ENCODE measurements around the gene NT5C3A. TPM values are rescaled to one million over a fixed set of nuclear protein-coding genes. Genes with fewer than 3 reads are reported as not detected.

Gene NT5C3A
- total and polyA plus RNA-seq, 4 donors = 19.0 to 48.1 (median 23.7) TPM

GRCh38 chr7:33089142-33089541 lies 26.6 kb upstream of the NT5C3A start:
- no peak for ATAC-seq (ENCODE audit: insufficient read depth, low FRiP score)
- 92 to 97% methylated on average over 7 of the region's 7 CpGs for WGBS, 2 donors

DNA sequence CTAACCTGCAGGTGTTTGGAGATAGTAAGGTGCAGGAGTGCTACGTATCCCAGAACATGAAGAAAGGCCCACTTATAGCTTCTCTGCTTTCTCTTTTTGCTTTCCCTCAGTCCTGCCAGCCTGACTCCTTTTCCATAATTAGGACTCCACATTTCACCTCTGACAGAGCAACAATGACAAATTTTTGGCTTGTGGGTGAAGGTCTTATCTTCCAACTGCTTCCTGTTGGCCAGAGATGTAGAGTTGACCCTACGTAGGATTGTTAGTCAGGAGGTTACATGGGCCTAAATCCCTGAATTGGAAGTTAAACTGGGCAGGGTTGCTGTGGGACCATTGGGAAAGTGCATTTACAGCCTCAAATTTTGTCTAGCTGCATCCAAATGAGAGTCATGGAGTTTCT lies 25.3 kb upstream of the NT5C3A start:
- TF ChIP-seq, protein P1, sequence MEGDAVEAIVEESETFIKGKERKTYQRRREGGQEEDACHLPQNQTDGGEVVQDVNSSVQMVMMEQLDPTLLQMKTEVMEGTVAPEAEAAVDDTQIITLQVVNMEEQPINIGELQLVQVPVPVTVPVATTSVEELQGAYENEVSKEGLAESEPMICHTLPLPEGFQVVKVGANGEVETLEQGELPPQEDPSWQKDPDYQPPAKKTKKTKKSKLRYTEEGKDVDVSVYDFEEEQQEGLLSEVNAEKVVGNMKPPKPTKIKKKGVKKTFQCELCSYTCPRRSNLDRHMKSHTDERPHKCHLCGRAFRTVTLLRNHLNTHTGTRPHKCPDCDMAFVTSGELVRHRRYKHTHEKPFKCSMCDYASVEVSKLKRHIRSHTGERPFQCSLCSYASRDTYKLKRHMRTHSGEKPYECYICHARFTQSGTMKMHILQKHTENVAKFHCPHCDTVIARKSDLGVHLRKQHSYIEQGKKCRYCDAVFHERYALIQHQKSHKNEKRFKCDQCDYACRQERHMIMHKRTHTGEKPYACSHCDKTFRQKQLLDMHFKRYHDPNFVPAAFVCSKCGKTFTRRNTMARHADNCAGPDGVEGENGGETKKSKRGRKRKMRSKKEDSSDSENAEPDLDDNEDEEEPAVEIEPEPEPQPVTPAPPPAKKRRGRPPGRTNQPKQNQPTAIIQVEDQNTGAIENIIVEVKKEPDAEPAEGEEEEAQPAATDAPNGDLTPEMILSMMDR (IDR thresholded peaks at IDR 0.05; ENCODE audit: control extremely low read depth, extremely low read depth) = no peak
- H3K4me3 ChIP-seq = no peak overlapping the region
- no peaks in the 10 kb centered on the region for H3K36me3 ChIP-seq (ENCODE audit: control insufficient read depth in 4 of 4, insufficient read depth in 4 of 4, low read length in 4 of 4)
- peaks cover 0 to 2% (median 0%) of the 10 kb centered on the region in 4 donors for H3K9me3 ChIP-seq (ENCODE audit: control insufficient read depth in 4 of 4, insufficient read depth in 3 of 4, low read length in 3 of 4)
- H3K27ac ChIP-seq (ENCODE audit: low read depth in 1 of 2, low read length in 1 of 2) = no peak overlapping the region
- DNase-seq (no peak), ATAC-seq (ENCODE audit: insufficient read depth, low FRiP score) (no peak)
- H3K27me3 ChIP-seq (ENCODE audit: control insufficient read depth in 3 of 3, insufficient read depth in 3 of 3, low read length in 2 of 3) = no peaks in the 10 kb centered on the region
- H3K4me1 ChIP-seq (ENCODE audit: control insufficient read depth in 5 of 5, insufficient read depth in 5 of 5, low read length in 5 of 5) = peaks cover 0 to 3% (median 0%) of the 10 kb centered on the region in 5 donors
- no peak overlapping the region for H3K9ac ChIP-seq (ENCODE audit: insufficient read depth in 1 of 2, low read length in 2 of 2)
- WGBS, 2 donors = 71 to 91% methylated on average over 2 of the region's 2 CpGs

More at GRCh38 chr7:33089142-33089541, 26.6 kb upstream of the NT5C3A start:
- H3K27ac ChIP-seq (ENCODE audit: low read depth in 1 of 2, low read length in 1 of 2) = no peak overlapping the region
- no peaks in the 10 kb centered on the region for H3K27me3 ChIP-seq (ENCODE audit: control insufficient read depth in 3 of 3, insufficient read depth in 3 of 3, low read length in 2 of 3)
- H3K9me3 ChIP-seq (ENCODE audit: control insufficient read depth in 4 of 4, insufficient read depth in 3 of 4, low read length in 3 of 4) = peaks cover 0 to 2% (median 0%) of the 10 kb centered on the region in 4 donors
- no peak for DNase-seq
- H3K4me1 ChIP-seq (ENCODE audit: control insufficient read depth in 5 of 5, insufficient read depth in 5 of 5, low read length in 5 of 5) = peaks cover 0 to 3% (median 0%) of the 10 kb centered on the region in 5 donors
- H3K9ac ChIP-seq (ENCODE audit: insufficient read depth in 1 of 2, low read length in 2 of 2) = no peak overlapping the region
- TF ChIP-seq, protein P1 (IDR thresholded peaks at IDR 0.05; ENCODE audit: control extremely low read depth, extremely low read depth) = no peak
- H3K36me3 ChIP-seq (ENCODE audit: control insufficient read depth in 4 of 4, insufficient read depth in 4 of 4, low read length in 4 of 4) = peaks cover 0 to 7% (median 3%) of the 10 kb centered on the region in 4 donors
- H3K4me3 ChIP-seq = no peak overlapping the region

- ATAC-seq (ENCODE audit: insufficient read depth, low FRiP score) = no peak
Measured at GRCh38 chr7:33087356-33087755, 24.8 kb upstream of the NT5C3A start.

More at GRCh38 chr7:33087356-33087755, 24.8 kb upstream of the NT5C3A start:
- 28 to 38% methylated on average over 2 of the region's 2 CpGs for WGBS, 2 donors
- TF ChIP-seq, protein P1 (IDR thresholded peaks at IDR 0.05; ENCODE audit: control extremely low read depth, extremely low read depth) = no peak
- Histone ChIP-seq H3K36me3 (ENCODE audit: control insufficient read depth in 4 of 4, insufficient read depth in 4 of 4, low read length in 4 of 4) (no peaks in the 10 kb centered on the region), H3K27me3 (ENCODE audit: control insufficient read depth in 3 of 3, insufficient read depth in 3 of 3, low read length in 2 of 3) (no peaks in the 10 kb centered on the region), H3K4me3 (no peak overlapping the region), H3K4me1 (ENCODE audit: control insufficient read depth in 5 of 5, insufficient read depth in 5 of 5, low read length in 5 of 5) (peaks cover 0 to 3% (median 0%) of the 10 kb centered on the region in 5 donors), H3K9me3 (ENCODE audit: control insufficient read depth in 4 of 4, insufficient read depth in 3 of 4, low read length in 3 of 4) (peaks cover 0 to 2% (median 0%) of the 10 kb centered on the region in 4 donors), H3K9ac (ENCODE audit: insufficient read depth in 1 of 2, low read length in 2 of 2) (no peak overlapping the region), H3K27ac (ENCODE audit: low read depth in 1 of 2, low read length in 1 of 2) (no peak overlapping the region)
- no peak for DNase-seq

Measured in lung (tissue), 12 donors.